Psoas muscle (tissue), 8 donors: ENCODE measurements around the gene KIF7. TPM values are rescaled to one million over a fixed set of nuclear protein-coding genes. Genes with fewer than 3 reads are reported as not detected.

ENCODE experiments used
- ATAC-seq, 4 donors: fragments of 200-7000 bp; cut with Tn5 transposase; one replicate each; pipeline ENCODE4 v1.9.1; 2020; ENCODE audit warnings: moderate library complexity in 3 of 4, mild to moderate bottlenecking in 2 of 4
- DNase-seq, 2 donors: peaks; one replicate each; pipeline ENCODE4 v3.0.0-alpha.2; 2020
- H3K27ac ChIP-seq: fragments of 200-600 bp; one replicate; pipeline ENCODE4 v1.8.0; 2022
- H3K27me3 ChIP-seq, 3 donors: fragments of 200-600 bp in 1 of 3; one replicate each; pipeline versions ENCODE4 v1.6.1 to v1.8.0; 2013 to 2022; ENCODE audit warnings: low read length in 2 of 3, mild to moderate bottlenecking in 2 of 3, moderate library complexity in 1 of 3; ENCODE audit not compliant: insufficient read depth in 3 of 3
- H3K36me3 ChIP-seq, 2 donors: fragments of 200-600 bp in 1 of 2; one replicate each; pipeline versions ENCODE4 v1.6.1 to v1.8.0; 2013 to 2022; ENCODE audit warnings: low read depth in 1 of 2, mild to moderate bottlenecking in 1 of 2, moderate library complexity in 1 of 2; ENCODE audit not compliant: insufficient read depth in 1 of 2
- H3K4me1 ChIP-seq: fragments of 200-600 bp; one replicate; pipeline ENCODE4 v1.8.0; 2022
- H3K4me3 ChIP-seq: fragments of 200-600 bp; one replicate; pipeline ENCODE4 v1.8.0; 2022; ENCODE audit warnings: mild to moderate bottlenecking
- H3K9me3 ChIP-seq: fragments of 200-600 bp; one replicate; pipeline ENCODE4 v1.8.0; 2022
- WGBS, 3 donors: extraction: QIAGEN DNeasy Blood & Tissue Kit; methylation state at CpG; one replicate each; pipeline versions ENCODE4 v1.1.6 to v1.1.7; 2013; 5-methylcytosine and 5-hydroxymethylcytosine counted together
- intact Hi-C, 2 donors: fragments of 100-400 bp; cut with DNase I; formaldehyde crosslinking; loops; one replicate each; pipeline versions ENCODE4 v1.11.0 to v1.14.2; 2022
- polyA plus RNA-seq, 3 donors: library from polyadenylated mRNA; stranded (reverse); fragments of 200-250 nt; gene quantifications; one replicate each; pipeline ENCODE4 v1.2.3, GENCODE V29; 2013
- total RNA-seq, 4 donors: library from RNA; stranded (reverse); fragmentation: NEBNext Ultra II Directional in 2 of 4; extraction: Animal tissue kit (Norgen Biotek cat#: 25700) in 2 of 4; gene quantifications; one replicate each; pipeline versions ENCODE4 v1.2.1 to v1.2.4, GENCODE V29; 2021 to 2023
- TF ChIP-seq, protein P1 (sequence below): fragments of 200-600 bp; IDR thresholded peaks from one replicate; pipeline ENCODE4 v1.8.0; 2022; ENCODE audit warnings: antibody characterized with exemption
- donor health status: healthy with polysubstance abuse.
- donor health status: DM: no; HTN: no; CAD: no; lungs with moderate emphysema.
- donor health status: Bipolar disorder and iron deficiency.
- donor health status: healthy.
- donor health status: DM: yes; HTN: yes; CAD: no.
- donor health status: DM: no; HTN: no; CAD: no.
- donor health status: DM: no; HTN: no; CAD: no.
- donor health status: DM: yes; HTN: yes; CAD: no.

KIF7 gene
- total and polyA plus RNA-seq, 7 donors, result 0.20 to 2.1 (median 0.40) TPM

DNA sequence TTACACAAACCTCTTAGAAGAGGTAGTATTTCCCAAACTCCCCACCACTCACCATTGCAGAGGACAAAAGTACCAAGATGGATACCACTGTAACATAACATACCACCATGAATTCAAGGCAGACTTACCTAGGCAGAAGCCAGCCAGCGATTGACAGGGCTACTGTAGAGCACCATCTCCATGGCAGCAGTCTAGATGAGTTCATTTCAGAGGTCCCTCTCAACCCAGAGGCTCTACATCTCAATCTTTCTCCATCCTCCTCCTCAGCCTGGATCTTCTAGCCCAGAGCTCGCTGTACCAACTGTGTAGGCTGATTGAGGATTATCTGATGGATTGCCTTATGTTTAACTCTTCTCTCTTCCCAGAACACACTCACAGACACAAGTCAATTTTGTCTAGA lies 25.9 kb upstream of the KIF7 start:
- no peaks in the 10 kb centered on the region for H3K27me3 ChIP-seq
- H3K27ac ChIP-seq, result peak overlapping the region; percentile 59
- H3K36me3 ChIP-seq, result peaks cover 0 to 31% of the 10 kb centered on the region in 2 donors
- TF ChIP-seq, protein P1, sequence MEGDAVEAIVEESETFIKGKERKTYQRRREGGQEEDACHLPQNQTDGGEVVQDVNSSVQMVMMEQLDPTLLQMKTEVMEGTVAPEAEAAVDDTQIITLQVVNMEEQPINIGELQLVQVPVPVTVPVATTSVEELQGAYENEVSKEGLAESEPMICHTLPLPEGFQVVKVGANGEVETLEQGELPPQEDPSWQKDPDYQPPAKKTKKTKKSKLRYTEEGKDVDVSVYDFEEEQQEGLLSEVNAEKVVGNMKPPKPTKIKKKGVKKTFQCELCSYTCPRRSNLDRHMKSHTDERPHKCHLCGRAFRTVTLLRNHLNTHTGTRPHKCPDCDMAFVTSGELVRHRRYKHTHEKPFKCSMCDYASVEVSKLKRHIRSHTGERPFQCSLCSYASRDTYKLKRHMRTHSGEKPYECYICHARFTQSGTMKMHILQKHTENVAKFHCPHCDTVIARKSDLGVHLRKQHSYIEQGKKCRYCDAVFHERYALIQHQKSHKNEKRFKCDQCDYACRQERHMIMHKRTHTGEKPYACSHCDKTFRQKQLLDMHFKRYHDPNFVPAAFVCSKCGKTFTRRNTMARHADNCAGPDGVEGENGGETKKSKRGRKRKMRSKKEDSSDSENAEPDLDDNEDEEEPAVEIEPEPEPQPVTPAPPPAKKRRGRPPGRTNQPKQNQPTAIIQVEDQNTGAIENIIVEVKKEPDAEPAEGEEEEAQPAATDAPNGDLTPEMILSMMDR, result no peak
- no peaks in the 10 kb centered on the region for H3K9me3 ChIP-seq
- intact Hi-C loops, result no loop called here
- ATAC-seq (peak in 3 of 4 donors; percentile 16 to 22 (median 18)), DNase-seq (no peak)
- 93 to 96% (median 95%) methylated on average over 2 of the region's 2 CpGs for WGBS, 3 donors
- peak overlapping the region; percentile 12 for H3K4me3 ChIP-seq
- peaks cover 33% of the 10 kb centered on the region for H3K4me1 ChIP-seq

GRCh38 chr15:89680282-89680873 lies 25.1 kb upstream of the KIF7 start:
- 27 to 40% (median 31%) methylated on average over 5 of the region's 5 CpGs for WGBS, 3 donors
- TF ChIP-seq, protein P1, result no peak
- intact Hi-C loops, result no loop called here
- ATAC-seq, result peak; percentile 94 to 98 (median 96)
- Histone ChIP-seq H3K27me3 (no peaks in the 10 kb centered on the region), H3K36me3 (peaks cover 0 to 23% of the 10 kb centered on the region in 2 donors), H3K4me3 (peak overlapping the region; percentile 12), H3K27ac (peak overlapping the region; percentile 59), H3K4me1 (peaks cover 33% of the 10 kb centered on the region), H3K9me3 (no peaks in the 10 kb centered on the region)
- DNase-seq, result peak; percentile 47 to 68

- Histone ChIP-seq H3K4me1 (peaks cover 33% of the 10 kb centered on the region), H3K27me3 (no peaks in the 10 kb centered on the region), H3K9me3 (no peaks in the 10 kb centered on the region), H3K4me3 (no peak within 1 kb of the TSS), H3K36me3 (peaks cover 0 to 15% of the 10 kb centered on the region in 2 donors), H3K27ac (peak within 1 kb of the TSS; percentile 59)
- 88 to 93% (median 91%) methylated on average over 2 of the region's 2 CpGs for WGBS, 3 donors
- intact Hi-C loops, result no loop called here
- DNase-seq, result no peak
- peak in 2 of 4 donors; percentile 19 to 32 for ATAC-seq
- TF ChIP-seq, protein P1, result no peak
Measured at GRCh38 chr15:89679212-89679611, 23.9 kb upstream of the KIF7 start, which contains the start of gene PLIN1. TSS of gene PLIN1 (minus strand) at chr15:89679367. CDS start at chr15:89677489, 1,878 bp downstream.

DNA sequence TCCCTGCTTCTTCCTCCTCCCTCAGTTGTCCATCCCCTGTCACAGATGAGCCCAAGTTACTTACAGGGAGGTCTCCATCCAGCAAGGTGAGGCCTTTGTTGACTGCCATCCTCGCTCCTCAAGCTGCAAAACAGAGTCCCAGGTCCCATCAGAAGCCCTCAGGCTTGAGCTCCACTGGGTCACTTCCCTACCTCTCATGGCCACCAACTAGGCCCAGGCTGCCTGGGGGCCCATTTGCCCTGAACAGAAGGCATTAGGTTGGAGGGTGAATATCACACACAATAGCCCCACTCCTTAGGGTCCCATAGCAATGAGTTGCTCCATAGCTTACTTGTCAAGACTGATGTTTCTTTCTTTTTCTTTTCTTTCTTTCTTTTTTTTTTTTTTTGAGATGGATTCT lies 22.1 kb upstream of the KIF7 start:
- Histone ChIP-seq H3K4me3 (no peak overlapping the region), H3K9me3 (no peaks in the 10 kb centered on the region), H3K27me3 (no peaks in the 10 kb centered on the region), H3K4me1 (peaks cover 33% of the 10 kb centered on the region), H3K36me3 (no peaks in the 10 kb centered on the region), H3K27ac (no peak overlapping the region)
- DNase-seq (no peak), ATAC-seq (no peak)
- intact Hi-C loops, result no loop called here
- whole genome bisulfite sequencing, 3 donors, result 90 to 100% (median 95%) methylated on average over 1 of the region's 1 CpG
- TF ChIP-seq, protein P1, result no peak

- Histone ChIP-seq H3K4me1 (peaks cover 17% of the 10 kb centered on the region), H3K27ac (no peak overlapping the region), H3K27me3 (no peaks in the 10 kb centered on the region), H3K36me3 (no peaks in the 10 kb centered on the region), H3K9me3 (no peaks in the 10 kb centered on the region), H3K4me3 (no peak overlapping the region)
- no peak for ATAC-seq
- TF ChIP-seq, protein P1, result no peak
- intact Hi-C loops, result no loop called here
- no peak for DNase-seq
- 74 to 90% (median 76%) methylated on average over 6 of the region's 6 CpGs for WGBS, 3 donors
Measured at GRCh38 chr15:89675606-89676005, 20.3 kb upstream of the KIF7 start.
